Smooth muscle cell (in vitro differentiated cells): ENCODE results near the gene AKT3. TPM values are rescaled to one million over a fixed set of nuclear protein-coding genes. Genes with fewer than 3 reads are reported as not detected.

ENCODE experiments used
- DNase-seq: peaks from one replicate; lab custom pipeline; 2025; ENCODE audit not compliant: unreplicated experiment; lab: John Stamatoyannopoulos, UW
- H2AFZ ChIP-seq: fragments of 200-600 bp; sonication (generic); 2 replicates; pipeline ENCODE4 v1.6.0; 2016; ENCODE audit warnings: antibody characterized with exemption, low read depth, mild to moderate bottlenecking
- H3F3A ChIP-seq: fragments of 200-600 bp; sonication (generic); 2 replicates; pipeline ENCODE4 v1.6.0; 2017; ENCODE audit warnings: antibody characterized with exemption, low read depth
- H3K27ac ChIP-seq: fragments of 200-600 bp; sonication (generic); 2 replicates; pipeline ENCODE4 v1.5.1; 2016; ENCODE audit warnings: low read depth, mild to moderate bottlenecking
- H3K27me3 ChIP-seq: fragments of 200-600 bp; sonication (generic); 2 replicates; pipeline ENCODE4 v1.6.1; 2016; ENCODE audit warnings: low read depth, mild to moderate bottlenecking
- H3K36me3 ChIP-seq: fragments of 200-600 bp; sonication (generic); 2 replicates; pipeline ENCODE4 v1.5.1; 2016; ENCODE audit warnings: low read depth
- H3K4me1 ChIP-seq: fragments of 200-600 bp; sonication (generic); 2 replicates; pipeline ENCODE4 v1.5.1; 2016; ENCODE audit warnings: low read depth
- H3K4me2 ChIP-seq: fragments of 200-600 bp; sonication (generic); 2 replicates; pipeline ENCODE4 v1.6.0; 2016; ENCODE audit warnings: mild to moderate bottlenecking
- H3K4me3 ChIP-seq: fragments of 200-600 bp; sonication (generic); 2 replicates; pipeline ENCODE4 v1.5.1; 2016; ENCODE audit warnings: mild to moderate bottlenecking
- H3K79me2 ChIP-seq: fragments of 200-600 bp; sonication (generic); 2 replicates; pipeline ENCODE4 v1.6.0; 2016; ENCODE audit warnings: low read depth, mild to moderate bottlenecking
- H3K9ac ChIP-seq: fragments of 200-600 bp; sonication (generic); 2 replicates; pipeline ENCODE4 v1.6.0; 2016; ENCODE audit warnings: low read depth
- H3K9me3 ChIP-seq: fragments of 200-600 bp; sonication (generic); replicated peaks from 2 replicates; pipeline ENCODE4 v1.5.1; 2016; ENCODE audit warnings: low read depth
- H4K20me1 ChIP-seq: fragments of 200-600 bp; sonication (generic); 2 replicates; pipeline ENCODE4 v1.6.0; 2016; ENCODE audit warnings: low read depth
- CTCF ChIP-seq: fragments of 200-600 bp; sonication (generic); IDR thresholded peaks from 2 replicates; pipeline ENCODE4 v1.5.1; 2017; ENCODE audit warnings: borderline replicate concordance, mild to moderate bottlenecking, antibody characterized with exemption; ENCODE audit not compliant: insufficient read depth, poor library complexity, severe bottlenecking
- WGBS: methylation state at CpG from one replicate; pipeline ENCODE4 v1.1.7; 2016; ENCODE audit warnings: low lambda C conversion rate; 5-methylcytosine and 5-hydroxymethylcytosine counted together
- polyA plus RNA-seq: library from polyadenylated mRNA; unstranded; fragments of >200 nt; fragmentation: Nextera tagmentation; extraction: Ambion mirVana; gene quantifications from 2 replicates; pipeline ENCODE4 v1.2.1, GENCODE V29; 2016
- total RNA-seq: library from RNA; depleted of rRNA; stranded (reverse); fragments of >200 nt; gene quantifications from 2 replicates; pipeline ENCODE4 v1.2.3, GENCODE V29; 2014

Gene AKT3
- total and polyA plus RNA-seq, 2 experiments from 2014 or later, result 5.5 to 32.3 TPM

- no peak for DNase-seq
- Histone ChIP-seq H3K9me3 (no peaks in the 10 kb centered on the region), H3K4me3 (no peak overlapping the region), H3K27ac (no peak overlapping the region), H4K20me1 (peaks cover 10% of the 10 kb centered on the region), H3K9ac (no peak overlapping the region), H3K4me2 (no peak overlapping the region), H3K79me2 (peaks cover 7% of the 10 kb centered on the region), H3K36me3 (peaks cover 2% of the 10 kb centered on the region), H3F3A (no peaks in the 10 kb centered on the region), H3K27me3 (no peaks in the 10 kb centered on the region), H3K4me1 (no peaks in the 10 kb centered on the region), H2AFZ (no peak overlapping the region)
- no peak for TF ChIP-seq CTCF
- 94% methylated on average over 1 of the region's 1 CpG for WGBS
Observed at GRCh38 chr1:243693800-243694199, 156.2 kb downstream of the AKT3 start.

- Histone ChIP-seq H3K27ac (no peak overlapping the region), H3K9ac (no peak overlapping the region), H3K4me3 (no peak overlapping the region), H3K27me3 (no peaks in the 10 kb centered on the region), H3K9me3 (no peaks in the 10 kb centered on the region), H3K4me1 (no peaks in the 10 kb centered on the region), H3F3A (no peaks in the 10 kb centered on the region), H3K79me2 (no peaks in the 10 kb centered on the region), H3K4me2 (no peak overlapping the region), H2AFZ (no peak overlapping the region), H3K36me3 (no peaks in the 10 kb centered on the region), H4K20me1 (no peaks in the 10 kb centered on the region)
- 100% methylated on average over 1 of the region's 1 CpG for WGBS
- DNase-seq, result no peak
- no peak for TF ChIP-seq CTCF
Observed at GRCh38 chr1:243686159-243686558, 163.9 kb downstream of the AKT3 start.

- H3F3A ChIP-seq, result no peaks in the 10 kb centered on the region
Observed at GRCh38 chr1:243680860-243681259, 169.2 kb downstream of the AKT3 start.

More at GRCh38 chr1:243680860-243681259, 169.2 kb downstream of the AKT3 start:
- no peak for TF ChIP-seq CTCF
- no peak overlapping the region for H3K4me2 ChIP-seq
- H3K9ac ChIP-seq, result no peak overlapping the region
- peaks cover 3% of the 10 kb centered on the region for H3K79me2 ChIP-seq
- no peak overlapping the region for H3K27ac ChIP-seq
- no peaks in the 10 kb centered on the region for H3K27me3 ChIP-seq
- H2AFZ ChIP-seq, result no peak overlapping the region
- no peaks in the 10 kb centered on the region for H3K4me1 ChIP-seq
- no peaks in the 10 kb centered on the region for H3K9me3 ChIP-seq
- no peak for DNase-seq
- H3K36me3 ChIP-seq, result no peaks in the 10 kb centered on the region
- no peaks in the 10 kb centered on the region for H4K20me1 ChIP-seq
- H3K4me3 ChIP-seq, result no peak overlapping the region
